ENCODE measurements around the gene CPSF6.
"Not testable (repeated sequence)": the region's sequence is repeated elsewhere in the genome, so short reads cannot be mapped to it uniquely, and the experiment has no call there.

Gene CPSF6

DNA sequence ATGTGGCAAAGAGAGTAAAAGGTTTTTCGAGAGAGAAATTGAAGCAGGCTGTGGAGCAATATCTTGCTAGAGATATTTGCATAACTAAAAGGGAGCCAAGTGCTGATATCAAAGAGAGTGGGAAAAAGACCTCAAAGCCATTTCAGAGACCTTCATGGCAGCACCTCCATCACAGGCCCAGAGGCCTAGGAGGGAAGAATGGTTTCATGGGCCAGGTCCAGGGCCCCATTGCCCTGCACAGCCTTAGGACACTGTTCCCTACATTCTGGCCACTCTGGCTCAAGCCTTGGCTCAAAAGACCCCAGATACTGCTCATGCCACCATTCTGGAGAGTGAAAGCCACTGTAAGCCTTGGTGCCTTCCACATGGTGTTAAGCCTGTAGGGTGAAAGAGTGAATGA is 58.8 kb downstream of the CPSF6 start:
- Histone ChIP-seq H3K27ac (no peak overlapping the region), H3K4me3 (no peak overlapping the region)
- TF ChIP-seq, protein P1, sequence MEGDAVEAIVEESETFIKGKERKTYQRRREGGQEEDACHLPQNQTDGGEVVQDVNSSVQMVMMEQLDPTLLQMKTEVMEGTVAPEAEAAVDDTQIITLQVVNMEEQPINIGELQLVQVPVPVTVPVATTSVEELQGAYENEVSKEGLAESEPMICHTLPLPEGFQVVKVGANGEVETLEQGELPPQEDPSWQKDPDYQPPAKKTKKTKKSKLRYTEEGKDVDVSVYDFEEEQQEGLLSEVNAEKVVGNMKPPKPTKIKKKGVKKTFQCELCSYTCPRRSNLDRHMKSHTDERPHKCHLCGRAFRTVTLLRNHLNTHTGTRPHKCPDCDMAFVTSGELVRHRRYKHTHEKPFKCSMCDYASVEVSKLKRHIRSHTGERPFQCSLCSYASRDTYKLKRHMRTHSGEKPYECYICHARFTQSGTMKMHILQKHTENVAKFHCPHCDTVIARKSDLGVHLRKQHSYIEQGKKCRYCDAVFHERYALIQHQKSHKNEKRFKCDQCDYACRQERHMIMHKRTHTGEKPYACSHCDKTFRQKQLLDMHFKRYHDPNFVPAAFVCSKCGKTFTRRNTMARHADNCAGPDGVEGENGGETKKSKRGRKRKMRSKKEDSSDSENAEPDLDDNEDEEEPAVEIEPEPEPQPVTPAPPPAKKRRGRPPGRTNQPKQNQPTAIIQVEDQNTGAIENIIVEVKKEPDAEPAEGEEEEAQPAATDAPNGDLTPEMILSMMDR (IDR thresholded peaks at IDR 0.05) = no peak
- DNase-seq (ENCODE audit: low spot score) = no peak

DNA sequence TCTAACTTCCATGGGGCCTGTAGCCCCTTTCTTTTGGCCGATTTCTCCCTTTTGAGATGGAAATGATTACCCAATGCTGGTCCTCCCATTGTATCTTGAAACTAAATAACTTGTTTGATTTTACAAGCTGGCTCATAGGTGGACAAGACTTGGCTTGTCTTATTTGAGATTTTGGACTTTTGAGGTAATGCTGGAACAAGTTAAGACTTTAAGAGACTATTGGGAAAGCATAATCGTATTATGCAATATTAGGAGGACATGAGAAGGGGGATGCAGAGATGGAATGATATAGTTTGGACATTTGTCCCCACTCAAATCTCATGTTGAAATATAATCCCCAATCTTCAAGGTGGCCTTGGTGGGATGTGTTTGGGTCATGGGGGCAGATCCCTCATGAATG is 59.6 kb downstream of the CPSF6 start:
- no peak for DNase-seq (ENCODE audit: low spot score)
- H3K27ac ChIP-seq = no peak overlapping the region
- TF ChIP-seq, protein P1 (IDR thresholded peaks at IDR 0.05) = no peak
- H3K4me3 ChIP-seq = no peak overlapping the region

DNA sequence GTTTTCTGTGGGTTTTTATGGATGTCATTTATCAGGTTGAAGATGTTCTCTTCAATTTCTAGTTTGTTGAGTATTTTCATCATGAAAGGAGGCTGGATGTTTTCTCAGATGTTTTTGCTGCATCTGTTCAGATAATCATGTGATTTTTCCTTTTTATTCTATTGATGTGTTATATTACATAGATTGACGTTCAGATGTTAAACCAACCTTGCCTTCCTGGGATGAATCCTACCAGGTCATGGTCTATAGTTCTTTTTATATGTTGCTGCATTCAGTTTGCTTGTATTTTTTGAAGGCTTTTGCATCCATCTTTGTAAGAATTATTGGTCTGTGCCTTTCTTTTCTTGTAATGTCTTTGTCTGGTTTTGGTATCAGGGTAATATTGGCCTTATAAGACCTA is 64.9 kb downstream of the CPSF6 start:
- TF ChIP-seq, protein P1 (IDR thresholded peaks at IDR 0.05) = no peak
- DNase-seq (ENCODE audit: low spot score) = no peak

DNA sequence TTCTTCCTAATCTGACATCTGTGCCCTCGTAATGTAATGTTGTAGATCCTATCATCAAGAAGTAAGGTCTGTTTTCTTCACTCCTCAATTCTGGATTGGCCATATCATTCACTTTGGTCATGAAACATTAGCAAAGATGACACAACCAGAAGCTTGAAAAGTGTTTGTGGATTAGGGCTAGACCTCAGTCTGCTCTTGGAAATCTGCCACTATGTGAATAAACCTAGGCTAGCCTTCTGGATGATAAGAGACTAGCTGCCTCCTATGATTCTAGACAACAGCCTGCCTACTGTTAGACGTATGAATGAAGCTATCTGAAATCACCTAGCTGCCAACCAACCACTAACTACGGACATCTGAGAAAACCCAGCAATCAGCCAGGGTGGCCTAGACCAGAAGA is 70.1 kb downstream of the CPSF6 start:
- TF ChIP-seq, protein P1 (IDR thresholded peaks at IDR 0.05) = no peak

More for the DNA sequence above, 64.9 kb downstream of the CPSF6 start:
- Histone ChIP-seq H3K4me3 (no peak overlapping the region), H3K27ac (no peak overlapping the region)

DNA sequence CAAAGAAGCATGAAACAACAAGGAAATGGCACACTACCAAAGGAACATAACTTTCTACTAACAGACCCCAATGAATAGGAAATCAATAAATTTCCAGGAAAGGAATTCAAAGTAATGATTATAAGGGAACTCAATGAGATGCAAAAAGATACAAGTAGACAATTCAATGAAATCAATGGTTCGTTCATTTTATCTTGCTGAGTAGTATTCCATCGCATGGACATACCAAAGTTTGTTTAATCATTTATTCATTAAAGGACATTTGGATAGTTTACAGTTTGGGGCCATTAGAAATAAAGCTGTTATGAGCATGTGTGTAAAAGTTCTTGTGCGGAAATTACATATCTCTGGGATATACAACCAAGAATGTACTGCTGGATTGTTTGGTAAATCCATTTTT is 73.8 kb downstream of the CPSF6 start:
- TF ChIP-seq, protein P1 (IDR thresholded peaks at IDR 0.05) = no peak
- DNase-seq (ENCODE audit: low spot score) = no peak
- Histone ChIP-seq H3K27ac (no peak overlapping the region), H3K4me3 (no peak overlapping the region)

More for the DNA sequence above, 70.1 kb downstream of the CPSF6 start:
- DNase-seq (ENCODE audit: low spot score) = no peak
- Histone ChIP-seq H3K27ac (no peak overlapping the region), H3K4me3 (no peak overlapping the region)

DNA sequence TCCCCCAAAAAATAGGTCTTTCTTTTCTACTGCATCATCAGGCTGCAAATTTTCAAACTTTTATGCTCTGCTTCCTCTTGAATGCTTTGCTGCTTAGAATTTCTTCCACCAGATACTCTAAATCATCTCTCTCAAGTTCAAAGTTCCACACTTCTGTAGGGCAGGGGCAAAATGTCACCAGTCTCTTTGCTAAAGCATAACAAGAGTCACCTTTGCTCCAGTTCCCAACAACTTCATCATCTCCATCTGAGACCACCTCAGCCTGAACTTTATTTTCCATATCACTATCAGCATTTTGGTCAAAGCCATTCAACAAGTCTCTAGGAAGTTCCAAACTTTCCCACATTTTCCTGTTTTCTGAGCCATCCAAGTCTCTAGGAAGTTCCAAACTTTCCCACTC is 77.4 kb downstream of the CPSF6 start:
- H3K27ac ChIP-seq; DNase-seq (ENCODE audit: low spot score): not testable (repeated sequence)

DNA sequence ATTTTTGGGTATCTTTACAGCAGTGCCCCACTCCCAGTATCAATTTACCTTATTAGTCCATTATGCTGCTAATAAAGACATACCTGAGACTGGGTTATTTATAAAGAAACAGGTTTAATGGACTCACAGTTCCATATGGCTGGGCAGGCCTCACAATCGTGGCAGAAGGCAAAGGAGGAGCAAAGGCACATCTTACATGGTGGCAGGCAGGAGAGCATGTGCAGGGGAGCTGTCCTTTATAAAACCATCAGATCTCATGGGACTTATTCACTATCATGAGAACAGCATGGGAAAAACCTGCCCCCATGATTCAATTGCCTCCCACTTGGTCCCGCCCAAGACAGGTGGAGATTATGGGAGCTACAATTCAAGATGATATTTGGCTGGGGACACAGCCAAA is 77.9 kb downstream of the CPSF6 start:
- not testable (repeated sequence) for H3K4me3 ChIP-seq; H3K27ac ChIP-seq; DNase-seq (ENCODE audit: low spot score)

More for the DNA sequence above, 77.4 kb downstream of the CPSF6 start:
- H3K4me3 ChIP-seq = not testable (repeated sequence)

DNA sequence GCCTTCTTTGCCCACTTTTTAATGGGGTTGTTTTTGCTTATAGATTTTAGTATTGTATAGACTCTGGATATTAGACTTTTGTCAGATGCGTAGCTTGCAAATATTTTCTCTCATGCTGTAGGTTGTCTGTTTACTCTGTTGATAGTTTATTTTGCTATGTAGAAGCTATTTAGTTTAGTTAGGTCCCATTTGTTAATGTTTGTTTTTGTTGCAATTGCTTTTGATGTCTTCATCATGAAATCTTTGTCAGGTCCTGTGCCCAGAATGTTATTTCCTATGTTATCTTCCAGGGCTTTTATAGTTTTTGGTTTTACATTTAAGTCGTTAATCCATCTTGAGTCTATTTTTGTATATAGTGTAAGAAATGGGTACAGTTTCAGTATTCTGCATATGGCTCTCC is 78.9 kb downstream of the CPSF6 start:
- DNase-seq (ENCODE audit: low spot score) = no peak
- no peak overlapping the region for H3K4me3 ChIP-seq
- no peak overlapping the region for H3K27ac ChIP-seq
- TF ChIP-seq, protein P1 (IDR thresholded peaks at IDR 0.05) = no peak
